Lung microvascular endothelial cell (primary cell): Measurements from ENCODE around the gene DDX56. TPM values are rescaled to one million over a fixed set of nuclear protein-coding genes. Genes with fewer than 3 reads are reported as not detected.

Source experiments
- DNase-seq, 2 donors: peaks; one replicate each; pipeline versions ENCODE4 v3.0.0 to v3.0.0-alpha.2; 2010; ENCODE audit warnings: low read depth in 2 of 2
- total RNA-seq: library from RNA; depleted of rRNA; stranded (reverse); fragments of >200 nt; gene quantifications from 2 replicates; pipeline ENCODE4 v1.2.1, GENCODE V29; 2014

The DDX56 gene, protein sequence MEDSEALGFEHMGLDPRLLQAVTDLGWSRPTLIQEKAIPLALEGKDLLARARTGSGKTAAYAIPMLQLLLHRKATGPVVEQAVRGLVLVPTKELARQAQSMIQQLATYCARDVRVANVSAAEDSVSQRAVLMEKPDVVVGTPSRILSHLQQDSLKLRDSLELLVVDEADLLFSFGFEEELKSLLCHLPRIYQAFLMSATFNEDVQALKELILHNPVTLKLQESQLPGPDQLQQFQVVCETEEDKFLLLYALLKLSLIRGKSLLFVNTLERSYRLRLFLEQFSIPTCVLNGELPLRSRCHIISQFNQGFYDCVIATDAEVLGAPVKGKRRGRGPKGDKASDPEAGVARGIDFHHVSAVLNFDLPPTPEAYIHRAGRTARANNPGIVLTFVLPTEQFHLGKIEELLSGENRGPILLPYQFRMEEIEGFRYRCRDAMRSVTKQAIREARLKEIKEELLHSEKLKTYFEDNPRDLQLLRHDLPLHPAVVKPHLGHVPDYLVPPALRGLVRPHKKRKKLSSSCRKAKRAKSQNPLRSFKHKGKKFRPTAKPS
- 37.0 and 40.7 TPM in 2 replicates for total RNA-seq

DNA sequence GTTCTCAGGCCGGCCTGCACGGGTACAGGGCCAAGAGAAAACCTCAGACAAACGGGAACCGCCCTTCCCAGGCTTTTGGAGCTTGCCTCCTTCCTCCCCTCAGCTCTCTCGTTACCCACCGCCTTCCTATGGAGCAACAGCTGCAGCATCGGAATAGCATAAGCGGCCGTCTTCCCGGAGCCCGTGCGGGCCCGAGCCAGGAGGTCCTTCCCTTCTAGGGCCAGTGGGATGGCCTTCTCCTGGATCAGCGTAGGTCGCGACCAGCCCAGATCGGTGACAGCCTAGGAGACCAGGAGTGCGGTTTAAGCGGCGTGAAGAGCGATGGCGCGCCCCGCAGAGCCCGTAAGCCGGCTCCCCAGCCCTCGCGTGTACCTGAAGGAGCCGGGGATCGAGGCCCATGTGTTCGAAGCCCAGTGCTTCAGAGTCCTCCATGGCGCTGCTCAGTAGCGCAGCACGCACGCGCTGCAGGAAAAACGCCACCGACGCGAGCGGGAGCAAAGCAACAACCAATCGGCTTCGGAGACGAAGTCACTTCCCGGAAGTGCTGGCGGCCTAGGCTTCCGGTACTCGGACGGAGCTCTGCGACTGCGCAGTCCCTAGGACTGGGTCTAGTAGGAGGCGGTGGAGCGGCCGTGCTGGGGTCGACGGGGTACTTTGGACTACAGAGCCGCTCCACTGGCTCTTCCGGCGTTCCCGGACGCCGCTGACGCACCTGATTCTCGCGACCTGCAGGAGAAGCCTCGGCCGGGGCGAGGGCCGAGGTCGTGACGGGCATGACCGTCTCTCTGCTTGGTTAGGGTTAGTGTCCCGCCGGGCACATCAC lies at the start of gene DDX56:
Gene DDX56, minus strand, starts transcription at position 445 of the 823 bp plus-strand sequence. Its CDS starts 13 bp downstream, at position 432.
- DNase-seq: peak; percentile 96 to 97

GRCh38 chr7:44622342-44623151 lies 48.8 kb upstream of the DDX56 start:
- peak; percentile 28 to 59 for DNase-seq

GRCh38 chr7:44621750-44622103 lies 48.0 kb upstream of the DDX56 start:
- no peak for DNase-seq

DNA sequence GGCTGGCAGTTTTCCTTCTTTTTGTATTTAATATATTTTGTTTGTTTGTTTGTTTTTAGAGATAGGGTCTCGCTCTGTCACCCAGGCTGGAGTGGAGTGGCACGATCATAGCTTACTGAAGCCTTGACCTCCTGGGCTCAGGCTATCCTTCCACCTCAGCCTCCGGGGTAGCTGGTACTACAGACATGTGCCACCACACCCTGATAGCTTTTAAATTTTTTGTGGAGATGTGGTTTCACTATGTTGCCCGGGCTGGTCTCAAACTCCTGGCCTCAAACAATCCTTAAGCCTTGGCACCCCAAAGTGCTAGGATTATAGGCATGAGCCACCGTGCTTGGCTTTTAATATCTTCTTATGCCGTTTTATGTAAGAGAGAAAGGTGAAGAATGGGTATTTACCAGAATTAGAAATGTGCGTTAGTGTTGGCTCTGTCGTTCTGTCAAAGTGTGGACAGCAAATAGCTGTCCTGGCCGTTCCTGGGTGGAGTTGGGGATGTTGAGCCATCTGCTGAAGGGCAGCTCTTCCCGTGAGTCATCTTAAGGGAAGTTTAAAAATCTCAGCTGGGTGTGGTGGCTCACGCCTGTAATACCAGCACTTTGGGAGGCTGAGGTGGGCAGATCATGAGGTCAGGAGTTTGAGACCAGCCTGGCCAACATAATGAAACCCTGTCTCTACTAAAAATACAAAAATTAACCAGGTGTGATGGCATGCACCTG lies 47.5 kb upstream of the DDX56 start:
- peak in 1 of 2 donors; percentile 81 for DNase-seq

- DNase-seq: no peak
Observed at GRCh38 chr7:44618753-44619152, 45.0 kb upstream of the DDX56 start.

- no peak for DNase-seq
Observed at GRCh38 chr7:44618045-44618444, 44.3 kb upstream of the DDX56 start.

DNA sequence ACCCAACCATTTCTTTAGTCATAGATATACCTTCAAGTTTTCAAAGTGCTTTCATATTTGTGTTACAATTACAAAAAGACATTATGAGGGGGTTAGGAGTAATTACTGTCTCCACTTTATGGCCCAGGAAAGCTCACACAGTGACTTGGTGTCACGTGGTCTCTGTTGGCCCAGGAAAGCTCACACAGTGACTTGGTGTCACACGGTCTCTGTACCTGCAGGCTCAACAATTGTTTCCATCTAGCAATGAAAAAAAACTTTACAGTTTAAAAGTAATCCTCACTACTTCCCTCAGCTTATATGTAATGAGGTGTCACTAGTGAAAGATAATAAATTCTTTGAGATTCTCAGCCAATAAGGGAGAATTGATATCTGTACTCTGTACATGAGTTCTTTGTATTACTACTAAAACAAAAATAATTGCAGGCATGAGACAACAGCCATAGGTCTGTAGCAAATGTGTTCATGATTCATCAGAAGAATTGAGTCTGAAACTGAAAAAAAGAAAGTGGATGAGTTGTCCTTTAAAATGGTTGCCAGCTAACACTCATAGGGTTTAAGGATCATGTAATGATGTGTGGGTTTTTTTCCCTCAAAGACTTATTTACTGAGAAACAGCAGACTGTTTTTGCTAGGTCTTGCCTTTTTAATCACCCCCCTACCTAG lies 43.6 kb upstream of the DDX56 start:
- peak in 1 of 2 donors; percentile 46 for DNase-seq

DNA sequence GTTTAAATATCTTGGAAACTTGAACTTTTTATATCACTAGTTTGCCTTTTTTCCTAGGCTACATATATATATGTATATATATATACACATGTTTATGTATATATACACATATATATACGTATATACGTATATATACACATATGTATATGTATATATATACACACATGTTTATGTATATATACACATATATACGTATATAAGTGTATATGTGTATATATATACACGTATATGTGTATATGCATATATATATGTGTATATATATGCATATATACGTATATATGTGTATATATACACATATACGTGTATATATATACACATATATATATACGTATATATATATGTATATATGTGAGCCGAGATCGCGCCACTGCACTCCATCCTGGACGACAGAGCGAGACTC lies 42.8 kb upstream of the DDX56 start:
- DNase-seq: no peak

- DNase-seq: no peak
Observed at GRCh38 chr7:44615793-44616192, 42.1 kb upstream of the DDX56 start.

DNA sequence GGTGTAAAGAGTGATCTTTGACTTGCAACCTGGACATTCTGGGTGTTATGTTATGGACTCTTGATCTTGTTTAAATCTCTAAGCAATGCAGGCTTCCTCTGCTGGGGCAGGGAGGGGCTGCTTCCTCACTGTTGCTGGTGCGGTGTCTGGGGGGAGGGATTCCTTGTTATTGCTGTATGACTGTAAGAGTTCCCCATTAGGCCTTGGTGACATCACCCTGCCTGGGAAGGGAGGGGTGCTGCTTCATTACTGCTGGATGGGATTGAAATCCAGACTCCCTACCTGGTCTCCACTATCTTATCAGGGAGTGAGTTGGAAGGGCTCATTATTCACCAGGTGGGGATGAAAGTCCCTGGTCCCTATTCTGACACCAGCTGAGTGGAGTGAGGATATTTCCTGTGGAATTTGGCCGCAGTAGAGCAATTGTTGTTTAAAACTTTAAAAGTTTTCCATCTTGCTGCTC lies 41.5 kb upstream of the DDX56 start:
- peak; percentile 71 to 81 for DNase-seq

GRCh38 chr7:44609829-44610228 lies 36.1 kb upstream of the DDX56 start:
- DNase-seq: no peak

DNA sequence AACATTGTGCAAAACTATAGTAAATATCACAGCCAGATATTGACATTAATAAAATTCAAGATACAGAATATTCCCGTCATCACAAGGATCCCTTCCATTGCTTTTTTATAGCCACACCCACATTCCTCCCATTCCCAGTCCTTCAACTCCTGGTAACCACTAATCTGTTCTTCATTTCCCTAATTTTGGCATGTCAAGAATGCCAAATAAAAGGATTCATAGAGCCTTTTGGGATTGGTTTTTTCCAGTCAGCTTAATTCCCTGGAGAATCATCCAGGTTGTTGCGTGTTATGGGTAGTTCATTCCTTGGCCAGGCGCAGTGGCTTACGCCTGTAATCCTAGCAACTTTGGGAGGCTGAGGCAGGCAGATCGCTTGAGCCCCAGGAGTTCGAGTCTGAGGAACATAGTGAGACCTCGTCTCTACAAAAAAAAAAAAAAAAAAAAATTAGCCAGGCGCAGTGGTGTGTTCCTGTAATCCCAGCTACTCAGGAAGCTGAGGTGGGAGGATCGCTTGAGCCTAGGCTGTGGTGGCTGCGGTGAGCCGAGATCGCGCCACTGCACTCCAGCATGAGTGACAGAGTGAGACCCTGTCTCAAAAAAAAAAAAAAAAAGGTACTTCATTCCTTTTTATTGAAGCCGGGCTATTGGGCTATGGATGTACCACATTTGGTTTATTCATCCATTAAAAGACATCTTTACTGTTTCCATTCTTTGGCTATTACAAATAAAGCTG lies 35.4 kb upstream of the DDX56 start:
- DNase-seq: no peak

DNA sequence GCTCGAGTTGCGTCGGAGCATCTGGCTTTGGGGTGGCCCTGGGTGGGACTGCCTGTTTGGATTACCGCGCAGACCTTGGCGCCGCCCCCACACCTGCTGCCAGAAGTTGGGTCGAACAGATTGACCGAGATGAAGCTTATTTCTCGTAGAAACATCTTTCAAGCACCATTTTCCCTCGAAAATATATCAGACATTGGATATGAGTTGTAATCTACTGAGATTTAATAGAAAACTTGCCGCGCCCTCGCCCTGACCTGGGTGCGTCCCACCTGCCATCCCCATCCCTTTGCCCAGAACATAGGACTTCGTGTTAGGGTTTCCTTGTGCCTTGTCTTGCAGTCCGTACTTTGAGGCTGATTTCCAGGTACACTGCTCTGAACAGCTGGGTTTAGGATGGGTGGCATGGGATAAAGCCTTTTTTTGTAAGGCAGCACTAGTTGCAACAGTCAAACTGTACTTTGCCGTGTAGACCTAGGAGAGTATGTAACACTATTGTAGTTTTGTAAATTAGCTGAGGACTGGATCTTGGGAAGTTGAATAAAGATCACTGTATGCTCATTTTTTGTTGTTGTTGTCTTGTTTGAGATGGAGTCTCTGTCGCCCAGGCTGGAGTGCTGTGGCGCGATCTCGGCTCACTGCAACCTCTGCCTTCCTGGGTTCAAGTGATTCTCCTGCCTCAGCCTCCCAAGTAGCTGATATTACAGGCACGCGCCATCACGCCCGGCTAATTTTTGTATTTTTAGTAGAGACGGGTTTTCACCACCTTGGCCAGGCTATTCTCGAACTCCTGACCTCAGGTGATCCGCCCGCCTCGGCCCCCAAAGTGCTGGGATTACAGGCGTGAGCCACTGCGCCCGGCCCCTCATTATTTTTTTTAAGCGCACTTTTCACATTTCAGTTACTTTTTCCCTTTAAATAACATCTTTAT lies 33.7 kb upstream of the DDX56 start:
- DNase-seq: peak in 1 of 2 donors; percentile 21

GRCh38 chr7:44606341-44607140 lies 32.8 kb upstream of the DDX56 start, which contains the start of gene OGDH:
TSS of gene OGDH (plus strand) at chr7:44606627. CDS start at chr7:44624344, 17,717 bp downstream.
- peak; percentile 99 for DNase-seq

- no peak for DNase-seq
Observed at GRCh38 chr7:44604941-44605340, 31.2 kb upstream of the DDX56 start.

DNA sequence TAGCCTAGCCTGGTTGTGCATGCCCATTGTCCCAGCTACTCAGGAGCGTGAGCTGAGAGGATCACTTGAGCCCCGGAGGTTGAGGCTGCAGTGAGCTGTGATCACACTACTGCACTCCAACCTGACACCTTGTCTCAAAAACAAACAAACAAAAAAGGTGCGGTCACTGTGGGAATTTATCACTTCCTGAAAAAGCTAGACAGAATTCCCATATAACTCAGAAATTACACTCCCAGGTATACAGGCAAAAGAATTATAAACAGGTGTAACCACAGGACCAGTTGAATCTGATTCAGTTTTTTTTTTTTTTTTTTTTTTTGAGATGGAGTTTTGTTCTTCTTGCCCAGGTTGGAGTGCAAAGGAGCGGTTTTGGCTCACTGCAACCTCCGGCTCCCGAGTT lies 29.5 kb upstream of the DDX56 start:
- DNase-seq: no peak

DNA sequence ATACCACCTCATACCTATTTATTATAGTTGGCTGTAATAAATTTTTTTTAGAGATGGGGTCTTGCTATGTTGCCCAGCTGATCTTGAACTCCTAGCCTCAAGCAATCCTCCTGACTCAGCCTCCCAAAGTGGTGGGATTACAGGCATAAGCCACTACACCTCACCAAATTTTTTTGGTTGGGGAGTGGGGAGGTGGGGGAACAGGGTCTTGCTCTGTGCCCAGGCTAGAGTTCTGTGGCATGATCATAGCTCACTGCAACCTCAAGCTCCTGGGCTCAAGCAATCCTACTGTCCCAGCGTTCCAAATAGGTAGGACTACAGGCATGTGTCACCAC lies 28.8 kb upstream of the DDX56 start:
- DNase-seq: no peak

DNA sequence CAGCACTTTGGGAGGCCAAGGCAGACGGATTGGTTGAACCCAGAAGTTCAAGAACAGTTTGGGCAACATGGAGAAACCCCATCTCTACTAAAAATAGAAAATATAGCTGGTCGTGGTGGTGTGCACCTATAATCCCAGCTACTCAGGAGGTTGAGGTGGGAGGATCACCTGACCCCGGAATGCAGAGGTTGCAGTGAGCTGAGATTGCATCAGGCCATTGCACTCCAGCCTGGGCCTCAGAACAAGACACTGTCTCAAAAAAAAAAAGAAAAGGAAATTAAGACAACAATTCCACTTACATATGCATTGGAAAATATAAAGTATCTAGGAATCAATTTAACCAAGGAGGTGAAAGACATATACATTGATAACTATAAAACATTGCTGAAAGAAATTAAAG lies 25.5 kb upstream of the DDX56 start:
- DNase-seq: no peak
